ENCODE results near the gene CCDC137.

The CCDC137 gene

DNA sequence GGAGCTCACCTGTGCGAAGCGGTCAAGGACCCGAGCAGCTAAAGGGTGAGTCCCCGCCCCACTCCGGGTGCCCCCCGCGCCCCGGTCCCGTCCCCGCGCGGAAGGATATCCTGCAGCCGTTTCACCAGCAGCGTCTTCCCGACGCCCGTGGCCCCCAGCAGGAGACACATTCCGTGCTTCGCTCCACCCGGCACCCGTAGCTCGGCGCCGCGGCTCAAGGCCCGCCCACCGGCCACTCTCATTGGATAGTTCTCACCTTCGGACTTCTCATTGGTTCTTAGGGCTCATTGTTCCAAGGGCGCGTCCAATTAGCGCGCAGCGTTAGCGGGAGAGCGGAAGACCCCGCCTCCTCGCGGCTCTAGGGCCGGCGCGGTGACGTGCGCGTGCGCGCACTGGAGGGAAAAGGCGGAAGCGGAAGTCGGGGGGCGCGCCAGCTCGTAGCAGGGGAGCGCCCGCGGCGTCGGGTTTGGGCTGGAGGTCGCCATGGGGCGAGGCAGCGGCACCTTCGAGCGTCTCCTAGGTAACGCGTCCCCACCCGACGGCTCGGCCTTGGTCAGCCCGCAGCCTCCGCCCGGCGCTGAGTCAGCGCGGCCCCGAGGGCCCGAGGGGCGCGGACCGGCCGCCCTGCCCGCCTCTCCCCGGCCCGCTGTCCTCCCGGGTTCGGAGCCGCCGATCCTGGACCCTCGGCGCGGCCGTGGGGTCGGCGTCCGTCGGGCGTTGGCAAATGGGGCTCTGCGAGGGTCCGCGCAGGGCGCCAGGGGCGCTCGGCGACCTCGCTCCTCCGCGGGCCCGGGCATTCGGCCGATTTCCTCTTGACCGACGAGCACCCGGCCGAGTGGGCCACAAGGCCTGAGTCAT lies 17.3 kb downstream of the CCDC137 start, which contains the start of the genes ARL16 and HGS:
Gene ARL16 (minus strand): TSS at position 214 of the 858 bp plus-strand sequence. CDS start 44 bp downstream, at position 170.
Gene HGS (plus strand): TSS at position 428 of the 858 bp plus-strand sequence. CDS start 56 bp downstream, at position 484.
- peak; percentile 93 to 99 (median 95) for DNase-seq

- DNase-seq = no peak
These were observed 17.9 kb downstream of the CCDC137 start for GRCh38 chr17:81684442-81684911.

DNA sequence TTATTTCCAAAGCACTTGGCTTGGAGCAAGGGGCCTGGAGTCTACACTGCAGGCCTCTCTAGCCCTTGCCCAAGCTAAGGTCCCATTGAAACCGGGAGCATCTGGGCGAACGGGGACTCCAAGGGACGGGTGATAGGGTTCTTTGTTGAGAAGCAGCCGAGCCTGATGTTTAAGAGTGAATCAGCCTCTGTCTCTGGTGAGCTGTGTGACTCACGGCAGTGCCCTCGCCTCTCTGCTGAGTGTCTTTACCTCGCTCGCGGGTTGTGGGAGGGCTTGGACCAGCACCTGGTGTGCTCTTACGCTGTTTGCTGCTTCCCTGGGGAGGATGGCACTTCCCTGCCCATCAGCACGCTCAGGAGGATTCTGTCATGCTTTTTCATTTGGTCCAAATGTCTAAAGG lies 18.6 kb downstream of the CCDC137 start:
- DNase-seq = no peak

DNA sequence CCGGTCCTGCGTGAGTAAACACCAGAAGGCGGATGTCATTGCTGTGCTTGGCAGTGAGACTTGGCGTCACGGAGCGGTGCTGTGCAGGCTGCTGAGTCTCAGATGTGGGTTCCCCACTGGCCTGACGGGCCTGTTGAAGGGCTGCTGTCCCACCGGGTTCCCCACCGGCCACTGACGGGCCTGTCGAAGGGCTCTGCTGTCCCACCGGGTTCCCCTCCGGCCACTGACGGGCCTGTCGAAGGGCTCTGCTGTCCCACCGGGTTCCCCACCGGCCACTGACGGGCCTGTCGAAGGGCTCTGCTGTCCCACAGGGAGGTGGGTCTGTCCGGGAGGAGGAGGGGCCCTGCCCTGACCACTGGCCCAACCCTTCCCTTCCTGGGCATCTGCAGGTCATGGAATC lies 20.1 kb downstream of the CCDC137 start:
- DNase-seq = no peak

GRCh38 chr17:81687770-81688541 lies 21.4 kb downstream of the CCDC137 start:
- DNase-seq = no peak

GRCh38 chr17:81688616-81689015 lies 22.1 kb downstream of the CCDC137 start:
- no peak for DNase-seq

DNA sequence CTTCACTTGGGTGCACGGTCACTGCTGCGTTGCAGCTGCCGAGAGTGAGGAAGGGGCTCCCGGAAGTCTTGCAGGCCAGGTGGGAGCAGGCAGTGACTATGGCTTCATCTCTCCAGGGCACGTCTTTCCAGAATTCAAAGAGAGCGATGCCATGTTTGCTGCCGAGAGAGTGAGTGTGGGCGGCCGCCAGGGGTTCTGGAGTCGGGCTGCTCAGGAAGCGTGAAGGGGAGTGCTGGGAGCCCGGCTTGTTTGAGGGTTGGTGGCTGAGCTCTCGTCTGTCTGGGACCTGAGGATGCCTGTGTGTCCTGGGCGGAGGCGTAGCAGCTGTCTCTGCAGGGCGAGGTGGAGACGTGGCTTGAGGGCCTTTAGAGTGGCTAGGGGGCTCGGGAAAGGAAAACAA lies 23.5 kb downstream of the CCDC137 start:
- no peak for DNase-seq

GRCh38 chr17:81690549-81690948 lies 24.0 kb downstream of the CCDC137 start:
- no peak for DNase-seq

GRCh38 chr17:81691196-81691595 lies 24.7 kb downstream of the CCDC137 start:
- DNase-seq = no peak

GRCh38 chr17:81691608-81692007 lies 25.1 kb downstream of the CCDC137 start:
- no peak for DNase-seq

GRCh38 chr17:81693509-81694210 lies 27.1 kb downstream of the CCDC137 start:
- no peak for DNase-seq

- no peak for DNase-seq
These were observed 28.3 kb downstream of the CCDC137 start for GRCh38 chr17:81694810-81695209.

- DNase-seq = no peak
These were observed 28.7 kb downstream of the CCDC137 start for GRCh38 chr17:81695211-81695610.

GRCh38 chr17:81695801-81696200 lies 29.3 kb downstream of the CCDC137 start:
- no peak for DNase-seq

- no peak for DNase-seq
These were observed 29.8 kb downstream of the CCDC137 start for GRCh38 chr17:81696218-81696941.

GRCh38 chr17:81697261-81698044 lies 30.9 kb downstream of the CCDC137 start:
- no peak for DNase-seq

DNA sequence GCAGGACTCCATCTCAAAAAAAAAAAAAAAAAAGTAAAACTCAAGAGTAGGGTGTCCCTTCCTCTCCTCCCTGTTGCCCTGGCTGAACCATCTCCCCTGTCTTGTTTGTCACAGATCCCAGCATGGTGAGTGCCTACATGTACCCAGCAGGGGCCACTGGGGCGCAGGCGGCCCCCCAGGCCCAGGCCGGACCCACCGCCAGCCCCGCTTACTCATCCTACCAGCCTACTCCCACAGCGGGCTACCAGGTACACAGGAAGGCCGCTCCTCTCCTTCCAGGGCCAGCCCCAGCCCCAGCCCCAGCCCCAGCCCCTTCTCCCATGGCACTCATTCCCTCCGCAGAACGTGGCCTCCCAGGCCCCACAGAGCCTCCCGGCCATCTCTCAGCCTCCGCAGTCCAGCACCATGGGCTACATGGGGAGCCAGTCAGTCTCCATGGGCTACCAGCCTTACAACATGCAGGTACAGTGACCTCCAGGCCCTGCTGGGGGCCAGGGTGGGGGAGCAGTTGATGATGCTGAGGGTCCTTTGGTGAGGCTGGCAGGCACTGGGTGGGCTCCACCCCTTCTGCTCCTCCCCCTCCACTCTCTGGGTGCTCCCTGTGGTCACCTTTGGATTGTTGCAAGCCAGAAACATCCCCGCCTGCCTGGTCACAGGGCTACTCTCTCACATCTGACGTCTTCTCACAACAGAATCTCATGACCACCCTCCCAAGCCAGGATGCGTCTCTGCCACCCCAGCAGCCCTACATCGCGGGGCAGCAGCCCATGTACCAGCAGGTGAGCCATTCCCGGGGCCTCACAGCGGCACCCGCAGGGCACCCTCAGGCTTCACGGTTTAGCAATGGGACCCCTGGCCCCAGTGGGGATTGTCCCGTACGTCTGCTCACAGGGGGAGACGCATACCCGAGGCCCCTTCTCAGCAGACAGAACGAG lies 34.1 kb downstream of the CCDC137 start:
- DNase-seq = no peak

- DNase-seq = no peak
These were observed 34.9 kb downstream of the CCDC137 start for GRCh38 chr17:81701288-81702071.
